Endothelial cell of umbilical vein (primary cell): ENCODE results near the gene WDFY3. TPM values are rescaled to one million over a fixed set of nuclear protein-coding genes. Genes with fewer than 3 reads are reported as not detected.

ENCODE experiments used
- BruUV-seq: library from RNA; stranded (reverse); fragments of 400-500 nt; replicated peaks from 2 replicates; lab custom pipeline; 2021; lab: Mats Ljungman, UMichigan
- CTCF ChIA-PET: fragments of 300-600, 350-600 bp; sonication (Branson Sonifier 250); formaldehyde crosslinking; loops from one replicate; lab custom pipeline; 2021; ENCODE audit warnings: antibody characterized with exemption, inconsistent platforms; lab: Charles Lee
- POLR2A ChIA-PET: fragments of 300-600, 350-600 bp; sonication (Branson Sonifier 250); formaldehyde crosslinking; loops from one replicate; lab custom pipeline; 2021; ENCODE audit warnings: antibody characterized with exemption, inconsistent platforms; lab: Charles Lee
- DNase-seq: peaks from one replicate; pipeline ENCODE4 v3.0.0-alpha.2; 2011; ENCODE audit warnings: low read depth, low spot score
- FAIRE-seq: peaks from 2 replicates; lab custom pipeline; 2011; peaks lifted over from hg19 to GRCh38; lab: Jason Lieb, UNC
- H2AFZ ChIP-seq: 2 replicates; pipeline ENCODE4 v1.6.0; 2012; ENCODE audit warnings: low read depth, low read length, control low read depth, inconsistent platforms
- H3K27ac ChIP-seq: 2 replicates; pipeline ENCODE4 v1.5.1; 2011; ENCODE audit warnings: low read depth, mild to moderate bottlenecking, control low read depth, low read length, moderate library complexity; ENCODE audit not compliant: insufficient read depth
- H3K27me3 ChIP-seq, 2 experiments: 2 replicates each; pipeline versions ENCODE4 v1.6.0 to v1.6.1; 2011; ENCODE audit warnings: low read length in 2 of 2, mixed read lengths in 1 of 2; ENCODE audit not compliant: control insufficient read depth in 2 of 2, insufficient read depth in 2 of 2
- H3K36me3 ChIP-seq, 2 experiments: 2 replicates in 1 of 2; 3 replicates in 1 of 2; pipeline ENCODE4 v1.5.1; 2011; ENCODE audit warnings: low read length in 2 of 2, mild to moderate bottlenecking in 1 of 2, moderate library complexity in 1 of 2; ENCODE audit not compliant: control insufficient read depth in 2 of 2, insufficient read depth in 2 of 2; ENCODE audit errors: extremely low read depth in 1 of 2
- H3K4me1 ChIP-seq: 3 replicates; pipeline ENCODE4 v1.5.1; 2011; ENCODE audit warnings: mild to moderate bottlenecking, low read length; ENCODE audit not compliant: control insufficient read depth, insufficient read depth; ENCODE audit errors: extremely low read depth
- H3K4me2 ChIP-seq: 2 replicates; pipeline ENCODE4 v1.6.1; 2011; ENCODE audit warnings: low read length, control low read depth, mixed read lengths; ENCODE audit not compliant: insufficient read depth
- H3K4me3 ChIP-seq, 3 experiments: fragments of 200-600 bp in 1 of 3; sonication (generic), shearing (Covaris generic) in 1 of 3; replicated peaks in 1 of 3; 2 replicates each; pipeline ENCODE4 v1.5.1; 2011 to 2016; ENCODE audit warnings: control low read depth in 3 of 3, low read length in 3 of 3, mild to moderate bottlenecking in 2 of 3, inconsistent platforms in 1 of 3, low read depth in 1 of 3, moderate library complexity in 1 of 3; ENCODE audit not compliant: insufficient read depth in 1 of 3
- H3K79me2 ChIP-seq: 2 replicates; pipeline ENCODE4 v1.6.0; 2012; ENCODE audit warnings: low read length, inconsistent platforms; ENCODE audit not compliant: control insufficient read depth, insufficient read depth
- H3K9ac ChIP-seq: replicated peaks from 2 replicates; pipeline ENCODE3; 2011; ENCODE audit warnings: low read length, control low read depth; ENCODE audit not compliant: insufficient read depth; ENCODE audit errors: extremely low read depth
- H3K9me1 ChIP-seq: replicated peaks from 3 replicates; pipeline ENCODE4 v1.6.0; 2011; ENCODE audit warnings: mild to moderate bottlenecking, low read length; ENCODE audit not compliant: control insufficient read depth, insufficient read depth; ENCODE audit errors: extremely low read depth
- H3K9me3 ChIP-seq: replicated peaks from 2 replicates; pipeline ENCODE4 v1.5.1; 2012; ENCODE audit warnings: low read length, inconsistent platforms; ENCODE audit not compliant: control insufficient read depth, insufficient read depth
- H4K20me1 ChIP-seq: replicated peaks from 2 replicates; pipeline ENCODE3; 2011; ENCODE audit warnings: mild to moderate bottlenecking, low read length; ENCODE audit not compliant: control insufficient read depth, insufficient read depth; ENCODE audit errors: extremely low read depth
- EZH2 ChIP-seq: IDR thresholded peaks from 2 replicates; pipeline ENCODE4 v1.6.1; 2012; ENCODE audit warnings: borderline replicate concordance, low read depth, mild to moderate bottlenecking, moderate library complexity, low read length, inconsistent platforms; ENCODE audit not compliant: severe bottlenecking
- FOS ChIP-seq: IDR thresholded peaks from 2 replicates; pipeline ENCODE4 v1.6.1; 2011; ENCODE audit warnings: mild to moderate bottlenecking, low read length, moderate library complexity, borderline replicate concordance; ENCODE audit not compliant: insufficient read depth
- GATA2 ChIP-seq: IDR thresholded peaks from 2 replicates; pipeline ENCODE4 v1.7.0; 2011; ENCODE audit warnings: low read depth, mild to moderate bottlenecking, moderate library complexity, mixed read lengths, low read length; ENCODE audit not compliant: insufficient read length, insufficient read depth
- JUN ChIP-seq: IDR thresholded peaks from 2 replicates; pipeline ENCODE4 v1.6.1; 2011; ENCODE audit warnings: borderline replicate concordance, low read depth; ENCODE audit not compliant: insufficient read length, insufficient read depth
- MYC ChIP-seq: IDR thresholded peaks from one replicate; pipeline ENCODE4 v1.6.1; 2011; ENCODE audit warnings: mild to moderate bottlenecking, low read depth, low read length
- POLR2A ChIP-seq: IDR thresholded peaks from 2 replicates; pipeline ENCODE4 v1.6.1; 2012; ENCODE audit warnings: low read depth, mild to moderate bottlenecking, control low read depth, low read length
- POLR2AphosphoS5 ChIP-seq: IDR thresholded peaks from 2 replicates; pipeline ENCODE4 v1.6.1; 2012; ENCODE audit warnings: low read depth, mild to moderate bottlenecking, control low read depth, low read length, moderate library complexity; ENCODE audit not compliant: insufficient read depth
- dilution Hi-C: fragments of 300-500 bp; cut with MboI; formaldehyde crosslinking; loops from one replicate; pipeline ENCODE4 v1.15.0; 2019; ENCODE audit warnings: low sequenced_read_pairs; ENCODE audit not compliant: extremely low pct_ligation_motif_present
- intact Hi-C: fragments of 100-400 bp; cut with micrococcal nuclease; formaldehyde crosslinking; loops from one replicate; pipeline ENCODE4 v1.10.0; 2022
- polyA plus RNA-seq, 4 experiments: library from polyadenylated mRNA; depleted of rRNA in 3 of 4; stranded (reverse) in 3 of 4; unstranded in 1 of 4; fragments of >200 nt; gene quantifications; 2 replicates each; pipeline versions ENCODE4 v1.2.1 to v1.2.3, GENCODE V29; 2011 to 2012; ENCODE audit warnings: missing spikeins in 1 of 4
- total RNA-seq: library from RNA; stranded (reverse); gene quantifications from 2 replicates; pipeline ENCODE4 v1.2.3, GENCODE V29; 2021
- TF ChIP-seq, protein P1 (sequence below), 2 donors: IDR thresholded peaks; 1 replicate in 1 of 2; 2 replicates in 1 of 2; pipeline ENCODE4 v1.5.1; 2011; ENCODE audit warnings: low read length in 2 of 2, mild to moderate bottlenecking in 2 of 2, moderate library complexity in 2 of 2, control low read depth in 1 of 2, inconsistent platforms in 1 of 2, low read depth in 1 of 2; ENCODE audit not compliant: insufficient read depth in 1 of 2; ENCODE audit errors: extremely low read depth in 1 of 2
- TF ChIP-seq, protein P2 (sequence below): IDR thresholded peaks from 2 replicates; pipeline ENCODE4 v1.6.1; 2011; ENCODE audit not compliant: insufficient read depth, insufficient read length

WDFY3 gene
- total and polyA plus RNA-seq, 2 donors (not counting 3 experiments of a cell fraction or from before 2014, with no cell fraction given), result 37.0 to 113 TPM

DNA sequence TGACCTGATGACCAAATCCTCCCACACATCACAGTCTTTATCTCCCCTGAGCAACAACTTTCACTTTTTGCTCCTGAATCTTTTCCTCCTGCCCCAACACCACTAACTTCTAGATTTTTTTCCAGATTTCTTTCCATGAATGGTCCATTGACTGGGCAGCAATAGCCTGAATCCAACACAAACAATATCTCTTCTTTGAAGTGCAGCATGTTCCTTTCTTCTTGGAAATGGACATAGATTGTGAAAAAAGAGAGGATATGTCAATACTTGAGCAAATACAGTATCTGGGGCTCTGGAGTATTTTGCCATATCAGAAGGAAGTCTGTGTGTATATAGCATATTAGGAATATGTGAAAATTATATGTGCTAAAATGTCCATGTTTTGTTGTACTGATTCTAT lies 328.4 kb downstream of the WDFY3 start:
- Histone ChIP-seq H3K27me3 (peaks cover 0 to 1% of the 10 kb centered on the region in 2 experiments), H3K36me3 (no peaks in the 10 kb centered on the region), H3K4me3 (no peak overlapping the region), H3K4me1 (no peaks in the 10 kb centered on the region), H3K79me2 (no peaks in the 10 kb centered on the region), H3K27ac (no peak overlapping the region), H3K9ac (no peak overlapping the region), H2AFZ (no peak overlapping the region), H3K9me3 (no peaks in the 10 kb centered on the region), H4K20me1 (no peaks in the 10 kb centered on the region), H3K4me2 (no peak overlapping the region), H3K9me1 (no peaks in the 10 kb centered on the region)
- ChIA-PET POLR2A (no interaction called here), CTCF (no interaction called here)
- BruUV-seq, result no TSS peak
- no peak for TF ChIP-seq MYC
- no peak for TF ChIP-seq GATA2
- TF ChIP-seq FOS, result no peak
- TF ChIP-seq, protein P1, sequence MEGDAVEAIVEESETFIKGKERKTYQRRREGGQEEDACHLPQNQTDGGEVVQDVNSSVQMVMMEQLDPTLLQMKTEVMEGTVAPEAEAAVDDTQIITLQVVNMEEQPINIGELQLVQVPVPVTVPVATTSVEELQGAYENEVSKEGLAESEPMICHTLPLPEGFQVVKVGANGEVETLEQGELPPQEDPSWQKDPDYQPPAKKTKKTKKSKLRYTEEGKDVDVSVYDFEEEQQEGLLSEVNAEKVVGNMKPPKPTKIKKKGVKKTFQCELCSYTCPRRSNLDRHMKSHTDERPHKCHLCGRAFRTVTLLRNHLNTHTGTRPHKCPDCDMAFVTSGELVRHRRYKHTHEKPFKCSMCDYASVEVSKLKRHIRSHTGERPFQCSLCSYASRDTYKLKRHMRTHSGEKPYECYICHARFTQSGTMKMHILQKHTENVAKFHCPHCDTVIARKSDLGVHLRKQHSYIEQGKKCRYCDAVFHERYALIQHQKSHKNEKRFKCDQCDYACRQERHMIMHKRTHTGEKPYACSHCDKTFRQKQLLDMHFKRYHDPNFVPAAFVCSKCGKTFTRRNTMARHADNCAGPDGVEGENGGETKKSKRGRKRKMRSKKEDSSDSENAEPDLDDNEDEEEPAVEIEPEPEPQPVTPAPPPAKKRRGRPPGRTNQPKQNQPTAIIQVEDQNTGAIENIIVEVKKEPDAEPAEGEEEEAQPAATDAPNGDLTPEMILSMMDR (IDR thresholded peaks at IDR 0.05; ENCODE audit: extremely low read depth in 1 of 2, insufficient read depth in 1 of 2, low read depth in 1 of 2, low read length in 2 of 2), result no peak
- TF ChIP-seq POLR2AphosphoS5, result no peak
- no peak for TF ChIP-seq JUN
- TF ChIP-seq EZH2, result no peak
- TF ChIP-seq, protein P2, sequence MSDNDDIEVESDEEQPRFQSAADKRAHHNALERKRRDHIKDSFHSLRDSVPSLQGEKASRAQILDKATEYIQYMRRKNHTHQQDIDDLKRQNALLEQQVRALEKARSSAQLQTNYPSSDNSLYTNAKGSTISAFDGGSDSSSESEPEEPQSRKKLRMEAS, result no peak
- TF ChIP-seq POLR2A, result no peak
- intact Hi-C loops (no loop called here), dilution Hi-C loops (no loop called here)
- FAIRE-seq (no peak), DNase-seq (no peak)
